HUDEP-2 (cell line): ENCODE data around the gene RNU2-63P.
"Not testable (repeated sequence)": the region's sequence is repeated elsewhere in the genome, so short reads cannot be mapped to it uniquely, and the experiment has no call there.

ENCODE experiments used
- DNase-seq, 76 experiments: peaks; one replicate each; lab custom pipeline; 2025; ENCODE audit not compliant: unreplicated experiment in 76 of 76; lab: John Stamatoyannopoulos, UW

RNU2-63P gene

GRCh38 chr2:87987473-87987872, 28.9 kb downstream of the RNU2-63P start:
- DNase-seq, result not testable (repeated sequence)

DNA sequence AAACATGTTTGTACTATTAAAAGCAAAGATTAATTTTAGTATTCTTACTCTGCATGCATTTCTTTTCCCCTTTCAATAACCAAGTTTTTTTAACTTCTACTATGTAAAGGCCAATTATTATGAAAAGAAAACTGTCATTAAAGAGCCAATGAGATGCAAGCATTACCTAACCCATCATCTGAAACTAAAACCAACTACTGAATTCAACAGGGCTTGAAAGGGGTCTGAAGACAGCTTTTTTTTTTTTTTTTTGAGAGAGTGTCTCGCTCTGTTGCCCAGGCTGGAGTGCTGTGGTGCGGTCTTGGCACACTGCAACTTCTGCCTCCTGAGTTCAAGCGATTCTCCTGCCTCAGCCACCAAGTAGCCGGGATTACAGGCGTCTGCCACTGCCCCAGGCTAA, 30.4 kb downstream of the RNU2-63P start:
- not testable (repeated sequence) for DNase-seq

GRCh38 chr2:87981182-87981581, 35.2 kb downstream of the RNU2-63P start:
- DNase-seq, result not testable (repeated sequence)

DNA sequence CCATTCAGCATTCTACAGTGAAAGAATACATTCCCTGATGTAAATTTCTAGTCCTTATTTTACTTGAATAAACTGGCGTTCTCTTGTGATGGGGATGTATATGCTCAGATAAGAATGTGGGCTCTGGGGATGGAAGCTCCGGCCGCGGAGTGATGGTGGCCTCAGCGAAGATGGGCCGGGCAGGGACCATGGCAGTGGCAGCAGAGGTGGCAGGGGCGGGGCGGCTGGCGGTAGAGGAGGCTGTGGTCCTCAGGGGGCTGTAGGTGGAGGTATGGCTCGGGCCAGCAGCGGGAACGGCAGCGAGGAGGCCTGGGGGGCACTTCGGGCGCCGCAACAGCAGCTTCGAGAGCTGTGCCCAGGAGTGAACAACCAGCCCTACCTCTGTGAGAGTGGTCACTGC, 44.0 kb downstream of the RNU2-63P start:
- DNase-seq, result not testable (repeated sequence)
